Glomerular endothelial cell (primary cell): ENCODE results near the gene NDUFA7. TPM values are rescaled to one million over a fixed set of nuclear protein-coding genes. Genes with fewer than 3 reads are reported as not detected.
"Not testable (repeated sequence)": the region's sequence is repeated elsewhere in the genome, so short reads cannot be mapped to it uniquely, and the experiment has no call there.

Source experiments
- DNase-seq: peaks from one replicate; pipeline ENCODE4 v3.0.0-alpha.2; 2011; ENCODE audit warnings: low read depth, low spot score; ENCODE audit errors: extremely low read depth
- total RNA-seq: library from RNA; depleted of rRNA; stranded (reverse); fragments of >200 nt; gene quantifications from 2 replicates; pipeline ENCODE4 v1.2.3, GENCODE V29; 2015

The NDUFA7 gene
- total RNA-seq, 1 donor from 2014 or later: 56.3 TPM

DNA sequence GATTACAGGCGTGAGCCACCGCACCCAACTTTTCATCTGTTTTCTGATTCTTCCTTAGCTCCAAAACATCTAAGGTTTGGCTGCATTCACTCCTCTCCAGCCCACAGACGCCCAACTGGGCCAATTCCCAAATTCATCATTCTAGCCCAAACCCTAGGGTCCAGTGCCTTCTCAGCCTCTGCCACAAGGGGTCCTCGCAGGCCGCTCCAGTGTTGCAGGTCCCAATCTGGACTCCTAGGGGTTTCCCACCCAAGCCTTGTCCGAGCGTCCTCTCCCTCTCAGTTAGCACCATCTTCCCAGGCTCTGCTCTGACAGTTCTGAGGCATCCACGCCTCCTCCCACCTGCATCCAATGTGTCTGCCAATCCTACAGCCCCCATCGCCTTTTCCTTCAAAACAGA lies 44.7 kb downstream of the NDUFA7 start:
- not testable (repeated sequence) for DNase-seq

- DNase-seq: no peak
These were observed 51.5 kb downstream of the NDUFA7 start for GRCh38 chr19:8269724-8270123.

DNA sequence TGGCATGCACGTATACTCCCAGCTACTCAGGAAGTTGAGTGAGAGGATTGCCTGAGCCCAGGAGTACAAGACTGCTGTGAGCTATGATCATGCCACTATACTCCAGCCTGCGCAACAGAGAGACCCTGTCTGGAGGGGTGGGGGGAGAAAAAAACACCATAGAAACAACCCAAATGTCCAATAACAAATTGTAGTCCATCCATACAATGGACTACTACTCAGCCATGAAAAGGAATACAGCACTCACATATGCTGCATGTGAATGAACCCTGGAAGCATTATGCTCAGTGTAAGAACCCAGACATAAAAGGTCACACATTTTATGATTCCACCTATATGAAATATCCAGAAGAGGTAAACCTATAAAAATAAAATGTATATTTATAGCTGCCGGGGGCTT lies 55.3 kb downstream of the NDUFA7 start:
- DNase-seq: no peak

DNA sequence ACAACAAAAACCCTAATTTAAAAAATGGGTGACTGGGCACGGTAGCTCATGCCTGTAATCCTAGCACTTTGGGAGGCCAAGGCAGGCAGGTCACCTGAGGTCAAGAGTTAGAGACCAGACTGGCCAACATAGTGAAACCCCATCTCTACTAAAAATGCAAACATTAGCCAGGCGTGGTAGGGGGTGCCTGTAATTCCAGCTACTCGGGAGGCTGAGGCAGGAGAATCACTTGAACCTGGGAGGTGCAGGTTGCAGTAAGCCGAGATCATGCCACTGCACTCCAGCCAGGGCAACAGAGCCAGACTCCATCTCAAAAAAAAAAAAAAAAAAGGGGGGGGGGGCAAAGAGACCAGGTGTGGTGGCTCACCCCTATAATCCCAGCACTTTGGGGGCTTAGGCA lies 56.9 kb downstream of the NDUFA7 start:
- not testable (repeated sequence) for DNase-seq

DNA sequence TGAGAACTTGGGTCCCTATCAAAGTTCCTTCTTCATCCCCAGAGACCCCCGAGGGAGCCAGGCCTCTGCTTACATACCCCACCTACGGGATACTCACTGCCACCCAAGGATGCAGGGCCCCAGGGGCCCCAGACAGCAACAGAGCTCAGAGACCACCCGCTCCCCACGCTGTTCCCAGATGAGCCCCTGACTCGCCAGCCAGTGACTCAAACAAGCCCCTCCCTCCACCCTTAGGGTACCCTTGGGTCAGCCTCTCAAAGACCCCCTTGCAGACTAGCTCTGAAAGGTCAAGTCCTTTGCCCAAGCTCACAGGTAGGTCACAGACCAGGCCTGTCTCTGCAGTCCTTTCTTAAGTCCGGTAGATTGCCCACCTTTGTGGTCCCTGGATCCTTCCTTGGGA lies 58.7 kb downstream of the NDUFA7 start:
- DNase-seq: no peak

GRCh38 chr19:8261881-8262280 lies 59.3 kb downstream of the NDUFA7 start:
- DNase-seq: no peak

DNA sequence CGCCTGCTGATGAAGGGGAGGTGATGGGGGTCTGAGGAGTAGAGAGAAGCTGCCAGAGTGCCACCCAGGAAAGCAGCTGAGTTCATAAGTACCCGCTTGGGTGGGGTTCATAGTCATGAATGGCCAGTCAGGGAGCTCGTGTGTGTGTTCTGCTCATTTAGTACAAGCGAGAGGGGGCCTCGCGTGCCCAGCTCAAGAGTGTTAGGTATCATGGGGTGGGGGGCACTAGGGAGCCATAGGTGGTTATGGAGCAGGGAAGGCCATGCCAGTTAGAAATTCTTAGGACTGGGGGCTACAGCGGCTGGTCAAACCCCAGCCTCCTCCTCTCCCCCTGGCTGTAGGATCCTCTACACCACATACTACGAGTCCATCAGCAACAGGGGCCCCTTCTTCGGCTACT lies 59.8 kb downstream of the NDUFA7 start:
- DNase-seq: no peak

Other genes starting within 250 kb of the NDUFA7 start
- gene FBN3, start 171.8 kb downstream of the NDUFA7 start, total RNA-seq: not detected in 2 replicates
- 29.0 and 29.3 TPM in 2 replicates for gene CERS4, start 112.0 kb downstream of the NDUFA7 start, total RNA-seq
- gene CD320, start 13.0 kb downstream of the NDUFA7 start, total RNA-seq: 92.0 and 120 TPM in 2 replicates
- gene RPS28, start 121 bp upstream of the NDUFA7 start, total RNA-seq: 365 and 392 TPM in 2 replicates
- gene KANK3, start 21.9 kb upstream of the NDUFA7 start, total RNA-seq: 120 and 190 TPM in 2 replicates
- gene ANGPTL4, start 42.8 kb upstream of the NDUFA7 start, total RNA-seq: 124 and 137 TPM in 2 replicates
- gene RAB11B, start 69.0 kb upstream of the NDUFA7 start, total RNA-seq: 46.3 and 71.9 TPM in 2 replicates
- gene MARCHF2, start 91.9 kb upstream of the NDUFA7 start, total RNA-seq: 254 and 324 TPM in 2 replicates
- gene HNRNPM, start 123.6 kb upstream of the NDUFA7 start, total RNA-seq: 71.3 and 136 TPM in 2 replicates
- gene PRAM1, start 181.3 kb upstream of the NDUFA7 start, total RNA-seq: not detected in 2 replicates
- 17.0 and 23.0 TPM in 2 replicates for gene ZNF414, start 192.8 kb upstream of the NDUFA7 start, total RNA-seq